Activated CD8-positive, alpha-beta T cell treated with anti-CD3 and anti-CD28 coated beads for 36 hours (primary cell): ENCODE measurements around the gene RPS6KA2. TPM values are rescaled to one million over a fixed set of nuclear protein-coding genes. Genes with fewer than 3 reads are reported as not detected.

Experiments
- ATAC-seq: fragments of 200-7000 bp; cut with Tn5 transposase; one replicate; pipeline ENCODE4 v1.10.0; 2021; ENCODE audit warnings: mild to moderate bottlenecking, moderate library complexity
- CTCF ChIA-PET: fragments of 350-600 bp; sonication (Branson Sonifier 250); formaldehyde crosslinking; loops from one replicate; lab custom pipeline; 2021; ENCODE audit warnings: antibody characterized with exemption; lab: Charles Lee
- POLR2A ChIA-PET: fragments of 350-600 bp; sonication (Branson Sonifier 250); formaldehyde crosslinking; loops from one replicate; lab custom pipeline; 2021; ENCODE audit warnings: antibody characterized with exemption; lab: Charles Lee
- DNase-seq: peaks from one replicate; pipeline ENCODE4 v3.0.0-alpha.2; 2020
- H3K27ac Mint-ChIP-seq: one replicate; pipeline ENCODE4 v1.8.0; 2021; ENCODE audit warnings: mild to moderate bottlenecking, mixed read lengths
- H3K27me3 Mint-ChIP-seq: one replicate; pipeline ENCODE4 v1.8.0; 2021; ENCODE audit warnings: mixed read lengths
- H3K36me3 Mint-ChIP-seq: one replicate; pipeline ENCODE4 v1.8.0; 2021; ENCODE audit warnings: low read depth, mixed read lengths
- H3K4me1 Mint-ChIP-seq: one replicate; pipeline ENCODE4 v1.8.0; 2021; ENCODE audit warnings: low read depth, mixed read lengths
- H3K4me3 Mint-ChIP-seq: one replicate; pipeline ENCODE4 v1.8.0; 2021; ENCODE audit warnings: mild to moderate bottlenecking, moderate library complexity, mixed read lengths
- H3K9me3 Mint-ChIP-seq: one replicate; pipeline ENCODE4 v1.8.0; 2021; ENCODE audit warnings: mixed read lengths
- intact Hi-C: fragments of 100-400 bp; cut with micrococcal nuclease; formaldehyde crosslinking; loops from one replicate; pipeline ENCODE4 v1.10.0; 2022
- total RNA-seq, 2 experiments: library from RNA; stranded (reverse); gene quantifications; one replicate each; pipeline ENCODE4 v1.2.3, GENCODE V29; 2021
- TF ChIP-seq, protein P1 (sequence below): fragments of 200-600 bp; IDR thresholded peaks from one replicate; pipeline ENCODE4 v1.8.0; 2022; ENCODE audit warnings: antibody characterized with exemption, mild to moderate bottlenecking

Gene RPS6KA2
- total RNA-seq, 2 experiments from 2014 or later: 5.8 TPM

DNA sequence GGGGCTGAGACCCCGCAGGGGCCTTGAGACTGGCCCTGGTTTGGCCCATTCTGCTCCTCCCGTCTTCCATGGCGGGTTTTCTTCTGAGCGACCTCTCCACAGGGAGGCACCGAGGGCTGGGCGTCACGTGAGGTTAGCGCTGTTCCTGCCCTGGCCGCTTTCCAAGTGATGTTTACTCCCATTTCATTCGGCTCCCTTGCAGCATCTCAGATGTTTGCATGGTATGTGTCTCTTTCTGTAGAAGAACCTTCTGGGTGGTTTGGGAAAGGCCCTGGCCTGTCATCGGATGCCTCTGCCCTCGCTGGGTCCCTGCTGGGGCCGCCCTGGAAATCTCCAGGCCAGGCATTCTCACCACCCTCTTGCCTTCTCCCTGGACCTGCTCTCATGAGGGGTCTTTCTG is 57.8 kb downstream of the RPS6KA2 start:
- H3K9me3 Mint-ChIP-seq: no peaks in the 10 kb centered on the region

DNA sequence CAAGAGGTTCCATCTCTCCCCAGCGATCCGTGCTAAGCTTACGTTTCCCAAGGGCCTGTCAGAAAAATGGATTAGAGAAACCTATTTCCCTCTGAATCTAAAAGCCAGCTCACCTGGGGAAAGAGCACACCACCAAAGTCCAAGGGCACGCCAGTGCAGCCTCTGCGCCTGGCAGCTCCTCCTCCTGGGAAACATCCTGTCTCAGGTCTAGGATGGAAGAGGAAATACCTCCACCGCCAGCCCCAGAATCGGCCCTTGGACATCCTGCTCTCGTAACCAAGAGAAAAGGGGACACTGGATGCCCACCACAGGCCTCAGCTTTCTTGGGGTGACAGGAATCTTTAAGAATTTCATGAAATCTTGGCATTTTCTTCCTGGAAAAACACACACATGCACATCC is 59.2 kb downstream of the RPS6KA2 start:
- TF ChIP-seq, protein P1, sequence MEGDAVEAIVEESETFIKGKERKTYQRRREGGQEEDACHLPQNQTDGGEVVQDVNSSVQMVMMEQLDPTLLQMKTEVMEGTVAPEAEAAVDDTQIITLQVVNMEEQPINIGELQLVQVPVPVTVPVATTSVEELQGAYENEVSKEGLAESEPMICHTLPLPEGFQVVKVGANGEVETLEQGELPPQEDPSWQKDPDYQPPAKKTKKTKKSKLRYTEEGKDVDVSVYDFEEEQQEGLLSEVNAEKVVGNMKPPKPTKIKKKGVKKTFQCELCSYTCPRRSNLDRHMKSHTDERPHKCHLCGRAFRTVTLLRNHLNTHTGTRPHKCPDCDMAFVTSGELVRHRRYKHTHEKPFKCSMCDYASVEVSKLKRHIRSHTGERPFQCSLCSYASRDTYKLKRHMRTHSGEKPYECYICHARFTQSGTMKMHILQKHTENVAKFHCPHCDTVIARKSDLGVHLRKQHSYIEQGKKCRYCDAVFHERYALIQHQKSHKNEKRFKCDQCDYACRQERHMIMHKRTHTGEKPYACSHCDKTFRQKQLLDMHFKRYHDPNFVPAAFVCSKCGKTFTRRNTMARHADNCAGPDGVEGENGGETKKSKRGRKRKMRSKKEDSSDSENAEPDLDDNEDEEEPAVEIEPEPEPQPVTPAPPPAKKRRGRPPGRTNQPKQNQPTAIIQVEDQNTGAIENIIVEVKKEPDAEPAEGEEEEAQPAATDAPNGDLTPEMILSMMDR: no peak
- intact Hi-C loops: no loop called here
- no peak for ATAC-seq

More for the DNA sequence above, 57.8 kb downstream of the RPS6KA2 start:
- DNase-seq (no peak), ATAC-seq (no peak)
- Mint-ChIP-seq H3K4me1 (no peaks in the 10 kb centered on the region), H3K27me3 (peaks cover 2% of the 10 kb centered on the region), H3K36me3 (no peaks in the 10 kb centered on the region), H3K4me3 (no peak overlapping the region), H3K27ac (no peak overlapping the region)
- TF ChIP-seq, protein P1: no peak
- ChIA-PET CTCF (no interaction called here), POLR2A (no interaction called here)
- intact Hi-C loops: no loop called here

DNA sequence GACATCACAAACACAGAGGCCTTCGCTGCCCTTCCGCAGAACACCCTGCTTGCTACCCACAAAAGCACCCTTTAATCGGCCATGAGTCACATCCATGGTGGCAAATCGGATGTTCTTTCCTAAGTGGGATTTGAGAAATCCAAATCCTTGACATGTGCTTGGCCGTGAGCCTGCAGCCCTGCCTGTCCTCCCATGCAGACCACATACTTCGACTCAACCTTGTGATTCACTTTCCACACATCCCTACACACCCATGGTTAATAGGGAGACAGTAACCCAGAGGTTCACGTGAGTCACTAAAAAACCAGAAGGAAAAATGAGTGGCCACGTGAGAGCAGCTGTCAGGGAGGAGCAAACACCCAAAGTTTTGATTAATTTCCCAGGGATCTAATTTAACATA is 59.9 kb downstream of the RPS6KA2 start:
- no peak overlapping the region for H3K4me3 Mint-ChIP-seq
- no peaks in the 10 kb centered on the region for H3K4me1 Mint-ChIP-seq
- intact Hi-C loops: no loop called here
- H3K9me3 Mint-ChIP-seq: no peaks in the 10 kb centered on the region
- no peaks in the 10 kb centered on the region for H3K36me3 Mint-ChIP-seq
- CTCF ChIA-PET: no interaction called here
- TF ChIP-seq, protein P1: no peak
- POLR2A ChIA-PET: no interaction called here
- DNase-seq: no peak
- ATAC-seq: no peak
- H3K27ac Mint-ChIP-seq: no peak overlapping the region
- H3K27me3 Mint-ChIP-seq: no peaks in the 10 kb centered on the region

More for the DNA sequence above, 59.2 kb downstream of the RPS6KA2 start:
- Mint-ChIP-seq H3K27me3 (peaks cover 2% of the 10 kb centered on the region), H3K27ac (no peak overlapping the region), H3K4me3 (no peak overlapping the region), H3K36me3 (no peaks in the 10 kb centered on the region), H3K9me3 (no peaks in the 10 kb centered on the region), H3K4me1 (no peaks in the 10 kb centered on the region)
- ChIA-PET POLR2A (no interaction called here), CTCF (no interaction called here)
- no peak for DNase-seq

DNA sequence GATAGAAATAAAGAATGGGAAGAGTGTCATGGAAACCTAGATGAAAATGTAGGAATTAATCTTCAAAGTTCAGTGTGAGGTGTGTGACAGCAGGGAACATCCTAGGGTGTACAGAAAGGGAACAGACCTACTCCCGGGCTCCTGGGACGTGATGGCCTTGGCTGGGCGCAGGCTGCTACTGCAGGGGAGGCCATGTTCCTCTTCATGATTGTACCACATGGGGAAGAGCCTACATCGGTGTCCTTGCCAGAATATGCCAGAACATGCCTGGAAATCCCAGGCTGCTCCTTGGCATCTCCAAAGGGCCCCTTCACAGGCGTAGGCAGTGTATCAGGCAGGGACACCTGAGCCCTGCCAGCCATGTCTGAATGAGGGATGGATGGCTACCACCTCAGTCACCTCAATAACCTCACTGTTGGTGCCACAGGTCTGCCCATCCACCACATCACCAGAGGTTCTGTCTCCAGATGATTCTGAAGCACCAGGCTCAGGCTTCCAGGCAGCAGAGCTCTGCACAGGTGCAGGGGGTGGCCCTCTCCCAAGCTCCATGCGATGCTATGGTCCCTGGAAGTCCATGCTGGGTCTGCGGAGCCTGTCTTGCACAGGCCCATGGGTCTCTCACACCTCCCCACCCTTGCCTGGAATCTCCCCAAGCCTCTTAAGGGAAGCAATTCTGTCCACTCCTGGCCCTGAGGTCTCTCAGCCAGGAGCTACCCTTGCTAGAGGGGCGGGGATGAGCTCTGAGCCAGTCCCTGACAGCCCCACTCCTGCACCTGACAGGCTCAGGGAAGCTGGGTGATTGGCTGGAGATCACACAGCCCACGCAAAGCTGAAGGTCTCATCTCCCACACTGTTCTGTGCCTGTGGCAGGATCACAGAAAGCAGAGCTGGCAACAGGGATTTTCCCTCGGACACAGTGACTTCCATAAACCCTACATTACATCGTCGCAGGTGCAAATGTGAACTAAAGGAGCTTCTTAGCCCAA is 60.7 kb downstream of the RPS6KA2 start:
- POLR2A ChIA-PET: no interaction called here

More for the DNA sequence above, 60.7 kb downstream of the RPS6KA2 start:
- DNase-seq (no peak), ATAC-seq (no peak)
- Mint-ChIP-seq H3K27me3 (no peaks in the 10 kb centered on the region), H3K4me1 (no peaks in the 10 kb centered on the region), H3K9me3 (no peaks in the 10 kb centered on the region), H3K36me3 (no peaks in the 10 kb centered on the region), H3K4me3 (no peak overlapping the region), H3K27ac (no peak overlapping the region)
- CTCF ChIA-PET: interaction anchor here (0.6 kb wide), 1 partner anchor 296 kb away, joined by 3 read pairs; no protein-coding TSS in a partner anchor
- TF ChIP-seq, protein P1: no peak
- intact Hi-C loops: no loop called here
